ENCODE measurements around the gene UBAP1.
"Not testable (repeated sequence)": the region's sequence is repeated elsewhere in the genome, so short reads cannot be mapped to it uniquely, and the experiment has no call there.

The UBAP1 gene

DNA sequence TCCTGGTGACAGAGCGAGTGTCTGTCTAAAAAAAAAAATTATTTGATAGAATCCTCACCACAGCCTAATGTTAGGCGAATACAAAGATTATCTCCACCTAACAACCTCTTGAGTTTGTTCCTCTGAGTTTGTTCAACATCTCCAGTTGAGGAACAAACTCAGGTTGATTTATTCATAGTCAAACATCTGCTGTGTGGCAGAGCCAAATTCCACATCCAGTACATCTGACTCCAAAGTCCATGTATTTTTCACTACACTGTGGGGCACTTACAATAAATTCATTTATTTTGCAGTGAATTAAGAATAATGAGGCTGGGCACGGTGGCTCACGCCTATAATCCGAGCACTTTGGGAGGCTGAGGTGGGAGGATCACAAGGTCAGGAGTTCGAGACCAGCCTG lies 97.0 kb downstream of the UBAP1 start:
- Histone ChIP-seq H3K36me3 (replicated peaks) (0 out of 2 replicates have a peak, but pooled peaks cover 3% of the 10 kb centered on the region), H3K27me3 (ENCODE audit: low read depth) (no peaks in the 10 kb centered on the region), H3K4me1 (no peaks in the 10 kb centered on the region), H3K4me3 (no peak overlapping the region), H3K9me3 (no peaks in the 10 kb centered on the region)
- in situ Hi-C loops (cut with MboI; ENCODE audit: low sequenced_read_pairs) = no loop called here
- no peak for DNase-seq (ENCODE audit: low spot score in 2 of 2)

DNA sequence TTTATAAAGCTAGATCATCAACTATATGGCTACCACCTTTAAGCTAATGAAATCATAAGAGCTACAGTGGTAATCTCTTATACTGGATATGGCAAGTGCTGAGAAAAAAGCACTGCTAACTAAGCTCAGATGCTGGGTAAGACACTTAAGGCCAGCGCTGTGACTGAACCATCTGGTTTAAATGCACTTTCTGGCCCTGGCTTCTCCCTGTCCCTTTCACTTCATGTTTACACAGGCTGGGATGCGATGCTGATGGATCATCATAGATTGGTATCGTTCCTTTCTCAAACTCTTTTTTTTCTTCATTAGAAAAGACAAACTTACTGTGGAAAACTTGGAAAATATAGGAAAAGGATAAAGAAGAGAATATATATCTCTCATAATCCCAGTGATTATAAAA lies 97.9 kb downstream of the UBAP1 start:
- H3K4me3 ChIP-seq = no peak overlapping the region
- no peaks in the 10 kb centered on the region for H3K9me3 ChIP-seq
- no peaks in the 10 kb centered on the region for H3K4me1 ChIP-seq
- H3K27me3 ChIP-seq (ENCODE audit: low read depth) = no peaks in the 10 kb centered on the region
- in situ Hi-C loops (cut with MboI; ENCODE audit: low sequenced_read_pairs) = no loop called here
- H3K36me3 ChIP-seq (replicated peaks) = 0 out of 2 replicates have a peak, but pooled peaks cover 3% of the 10 kb centered on the region
- DNase-seq (ENCODE audit: low spot score in 2 of 2) = no peak

- Histone ChIP-seq H3K9me3 (no peaks in the 10 kb centered on the region), H3K4me3 (no peak overlapping the region), H3K36me3 (replicated peaks) (no peaks in the 10 kb centered on the region; the same call in 1 of the 2 replicates), H3K4me1 (no peaks in the 10 kb centered on the region), H3K27me3 (ENCODE audit: low read depth) (no peaks in the 10 kb centered on the region)
- no peak for DNase-seq (ENCODE audit: low spot score in 2 of 2)
- in situ Hi-C loops (cut with MboI; ENCODE audit: low sequenced_read_pairs) = no loop called here
These were observed 100.6 kb downstream of the UBAP1 start for GRCh38 chr9:34279411-34279810.

DNA sequence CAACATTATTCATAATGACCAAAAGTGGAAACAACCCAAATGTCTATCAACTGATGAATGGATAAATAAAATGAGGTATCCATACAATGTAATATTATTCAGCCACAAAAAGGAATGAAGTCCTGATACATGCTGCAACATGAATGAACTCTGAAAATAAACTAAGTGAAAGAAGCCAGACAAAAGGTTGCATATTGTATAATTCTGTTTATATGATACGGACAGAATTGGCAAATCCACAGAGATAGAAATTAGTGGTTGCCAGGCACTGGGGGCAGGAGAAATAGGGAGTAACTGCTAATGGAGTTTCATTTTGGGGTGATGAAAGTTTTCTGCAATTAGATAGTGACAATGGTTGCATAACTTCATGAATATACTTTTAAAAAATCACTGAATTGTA lies 103.3 kb downstream of the UBAP1 start:
- no peak overlapping the region for H3K4me3 ChIP-seq
- no peaks in the 10 kb centered on the region for H3K27me3 ChIP-seq (ENCODE audit: low read depth)
- H3K36me3 ChIP-seq (replicated peaks) = no peaks in the 10 kb centered on the region; the same call in 1 of the 2 replicates
- H3K9me3 ChIP-seq = no peaks in the 10 kb centered on the region
- in situ Hi-C loops (cut with MboI; ENCODE audit: low sequenced_read_pairs) = no loop called here
- H3K4me1 ChIP-seq = no peaks in the 10 kb centered on the region
- no peak for DNase-seq (ENCODE audit: low spot score in 2 of 2)

DNA sequence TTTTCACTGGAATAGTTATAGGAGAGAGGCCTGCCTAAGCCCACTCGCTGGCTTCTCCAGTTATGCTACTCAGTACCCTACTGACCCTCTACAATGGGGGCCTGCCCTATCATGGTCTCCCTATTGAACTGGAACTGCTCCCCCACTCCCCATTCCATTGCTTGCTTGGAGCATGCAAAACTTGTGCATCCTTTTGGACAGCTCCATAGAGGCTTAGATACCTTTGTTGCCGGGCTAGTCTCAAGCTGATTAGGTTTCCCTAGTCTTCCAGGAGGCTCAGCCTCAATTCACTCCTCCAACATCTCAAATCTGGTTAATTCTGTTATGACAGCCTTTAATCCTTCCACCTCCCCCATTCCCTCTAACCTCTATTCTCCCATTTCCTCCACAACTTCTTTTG lies 110.3 kb downstream of the UBAP1 start:
- in situ Hi-C loops (cut with MboI; ENCODE audit: low sequenced_read_pairs) = no loop called here
- DNase-seq (ENCODE audit: low spot score in 2 of 2) = no peak
- no peaks in the 10 kb centered on the region for H3K9me3 ChIP-seq
- H3K36me3 ChIP-seq (replicated peaks) = no peaks in the 10 kb centered on the region
- no peak overlapping the region for H3K4me3 ChIP-seq
- H3K4me1 ChIP-seq = peaks cover 6% of the 10 kb centered on the region
- no peaks in the 10 kb centered on the region for H3K27me3 ChIP-seq (ENCODE audit: low read depth)

DNA sequence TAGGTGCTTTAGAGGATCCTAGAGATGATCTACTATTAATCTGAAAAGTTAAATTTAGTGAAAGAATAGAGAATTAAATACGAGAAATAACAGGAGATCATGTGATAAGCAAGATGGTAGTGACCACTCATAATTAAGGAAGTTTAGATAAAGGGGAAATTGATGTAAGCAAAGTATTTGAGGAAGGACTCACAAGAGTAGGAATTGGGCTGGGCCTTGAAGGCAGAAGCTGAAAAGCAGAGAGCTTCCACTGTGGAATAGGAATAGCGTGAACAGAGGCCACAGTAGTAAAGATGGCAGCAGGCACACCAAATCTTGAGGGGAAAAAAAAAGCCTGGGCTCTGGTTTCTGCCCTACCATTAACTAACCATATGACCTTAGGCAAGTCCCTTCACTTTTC lies 112.2 kb downstream of the UBAP1 start:
- no peak for DNase-seq (ENCODE audit: low spot score in 2 of 2)
- H3K9me3 ChIP-seq = no peaks in the 10 kb centered on the region
- in situ Hi-C loops (cut with MboI; ENCODE audit: low sequenced_read_pairs) = no loop called here
- H3K36me3 ChIP-seq (replicated peaks) = no peaks in the 10 kb centered on the region
- no peaks in the 10 kb centered on the region for H3K27me3 ChIP-seq (ENCODE audit: low read depth)
- peaks cover 6% of the 10 kb centered on the region for H3K4me1 ChIP-seq
- no peak overlapping the region for H3K4me3 ChIP-seq

DNA sequence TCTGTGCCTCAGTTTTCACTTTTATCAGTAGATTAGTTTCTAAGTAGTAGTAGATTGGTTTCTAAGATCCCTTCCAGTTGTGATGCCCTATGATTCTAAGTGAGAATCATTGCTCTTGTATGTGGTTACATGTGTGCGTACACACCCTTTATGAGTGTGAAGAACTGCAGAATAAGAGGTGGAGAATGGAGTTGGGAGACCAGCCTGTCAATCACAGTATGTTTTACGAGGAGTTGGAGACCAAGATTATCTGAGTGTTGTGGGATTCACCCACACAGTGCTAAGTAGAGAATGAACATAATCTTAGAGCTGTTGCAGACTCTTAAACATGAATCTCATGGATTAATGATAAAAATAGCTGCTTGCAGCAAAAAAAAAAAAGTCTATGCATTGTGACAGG lies 112.6 kb downstream of the UBAP1 start:
- no peak overlapping the region for H3K4me3 ChIP-seq
- peaks cover 6% of the 10 kb centered on the region for H3K4me1 ChIP-seq
- in situ Hi-C loops (cut with MboI; ENCODE audit: low sequenced_read_pairs) = no loop called here
- no peaks in the 10 kb centered on the region for H3K36me3 ChIP-seq (replicated peaks)
- no peaks in the 10 kb centered on the region for H3K9me3 ChIP-seq
- H3K27me3 ChIP-seq (ENCODE audit: low read depth) = no peaks in the 10 kb centered on the region
- DNase-seq (ENCODE audit: low spot score in 2 of 2) = no peak

DNA sequence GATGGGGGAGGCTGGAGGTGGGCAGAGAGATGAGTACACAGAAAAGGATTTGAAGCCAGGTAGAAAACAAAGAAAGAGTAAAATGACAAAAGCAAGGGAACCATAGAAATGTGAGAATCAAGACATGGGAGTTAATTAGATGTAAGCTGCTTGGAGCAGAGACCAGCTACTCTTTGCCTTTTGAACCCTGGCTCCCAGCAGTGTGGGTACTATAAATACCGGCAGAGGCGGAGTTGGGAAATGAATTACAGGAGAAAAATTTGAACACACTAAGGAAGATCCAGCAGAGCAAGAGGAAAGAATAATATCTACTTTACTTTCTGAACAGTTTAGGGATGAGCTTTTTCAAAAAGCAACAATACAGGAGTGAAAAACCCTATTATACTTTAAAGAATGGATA lies 113.7 kb downstream of the UBAP1 start:
- no peaks in the 10 kb centered on the region for H3K27me3 ChIP-seq (ENCODE audit: low read depth)
- DNase-seq (ENCODE audit: low spot score in 2 of 2) = no peak
- in situ Hi-C loops (cut with MboI; ENCODE audit: low sequenced_read_pairs) = no loop called here
- peaks cover 6% of the 10 kb centered on the region for H3K4me1 ChIP-seq
- no peaks in the 10 kb centered on the region for H3K9me3 ChIP-seq
- H3K4me3 ChIP-seq = no peak overlapping the region
- no peaks in the 10 kb centered on the region for H3K36me3 ChIP-seq (replicated peaks)

GRCh38 chr9:34301064-34301463 lies 122.2 kb downstream of the UBAP1 start:
- H3K27me3 ChIP-seq (ENCODE audit: low read depth); DNase-seq (ENCODE audit: low spot score in 2 of 2); H3K36me3 ChIP-seq (replicated peaks); H3K9me3 ChIP-seq; in situ Hi-C loops (cut with MboI; ENCODE audit: low sequenced_read_pairs); H3K4me3 ChIP-seq; H3K4me1 ChIP-seq: not testable (repeated sequence)
